ENCODE results near the gene TANC1.

Gene TANC1

GRCh38 chr2:159175927-159176326 is 207.5 kb downstream of the TANC1 start:
- DNase-seq: no peak

GRCh38 chr2:159176555-159176954 is 208.1 kb downstream of the TANC1 start:
- no peak for DNase-seq

DNA sequence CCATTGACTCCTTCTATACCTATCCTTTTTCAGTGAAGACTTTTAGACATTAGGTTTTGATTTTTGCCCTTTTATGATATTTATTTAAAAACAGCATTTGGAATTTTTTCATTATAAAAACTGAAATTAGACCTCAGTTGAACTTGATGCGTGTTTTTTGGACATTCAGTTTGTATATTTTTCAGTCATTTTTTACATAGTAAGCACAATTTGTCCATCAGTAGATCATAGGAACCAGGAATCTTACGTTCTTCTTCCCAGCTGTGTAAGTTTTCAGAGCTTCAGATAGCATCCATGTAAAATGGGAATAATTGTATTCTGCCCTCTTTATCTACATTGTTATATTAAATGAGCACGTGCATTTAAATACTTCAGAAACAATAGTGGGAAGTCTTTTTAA is 208.9 kb downstream of the TANC1 start:
- DNase-seq: no peak

DNA sequence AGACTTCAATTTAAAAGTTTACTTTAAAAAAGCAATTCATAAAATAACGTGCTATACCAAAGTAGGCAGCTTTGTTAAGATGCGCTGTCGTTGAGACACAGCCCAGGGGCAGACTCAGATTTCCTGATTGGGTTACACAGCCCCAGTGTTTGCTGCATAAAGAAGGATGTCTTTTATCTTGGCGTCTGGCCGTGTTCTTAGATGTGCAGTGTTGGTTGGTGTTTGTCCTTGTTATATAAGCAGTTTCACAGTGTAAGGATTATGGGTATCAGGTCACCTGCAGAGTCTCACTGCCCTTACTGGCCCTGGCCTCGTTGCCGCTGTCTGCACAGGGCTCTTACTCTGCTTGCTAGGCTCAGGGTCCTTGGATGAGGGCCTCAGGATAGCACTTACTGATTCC is 209.5 kb downstream of the TANC1 start:
- DNase-seq: no peak

GRCh38 chr2:159179096-159179495 is 210.7 kb downstream of the TANC1 start:
- no peak for DNase-seq

DNA sequence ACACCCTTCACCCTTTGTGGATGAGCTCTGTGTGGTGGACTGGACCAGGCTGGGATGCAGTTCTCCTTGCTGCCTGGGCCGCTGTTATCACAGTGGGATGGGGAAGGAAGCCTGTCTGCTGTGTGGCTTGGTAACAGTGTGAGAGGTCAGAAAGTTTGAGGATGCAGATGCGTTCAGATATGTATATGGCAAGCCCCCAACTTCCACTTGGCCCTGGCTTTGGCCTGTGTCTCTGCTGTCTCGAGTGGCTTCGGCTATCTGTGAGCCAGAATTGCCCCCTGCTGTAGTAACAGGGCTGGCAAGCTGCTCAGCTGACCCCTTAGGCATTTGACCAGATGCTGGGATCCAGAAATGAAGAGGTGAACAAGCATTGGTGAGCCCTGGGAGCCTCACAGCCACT is 211.3 kb downstream of the TANC1 start:
- DNase-seq: no peak

DNA sequence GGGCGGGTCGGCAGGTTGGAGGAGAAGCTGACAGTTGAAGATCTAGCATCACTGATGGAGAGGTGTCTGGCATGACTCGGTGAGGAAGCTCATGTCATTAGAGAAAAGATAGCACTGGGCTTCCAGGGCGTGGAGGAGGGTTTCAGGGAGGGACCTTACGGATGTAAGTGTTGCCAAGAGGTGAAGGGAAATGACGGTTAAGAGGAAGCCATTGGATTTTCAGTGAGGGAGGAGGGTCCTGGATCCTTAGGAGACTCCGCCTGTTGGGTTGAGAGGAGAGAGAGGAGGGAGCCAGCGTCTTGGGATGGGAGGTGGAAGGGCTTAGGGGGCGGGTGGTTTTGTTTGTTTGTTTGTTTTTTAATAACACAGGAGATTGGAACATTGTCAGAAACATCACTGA is 214.9 kb downstream of the TANC1 start:
- no peak for DNase-seq

GRCh38 chr2:159185401-159186130 is 217.1 kb downstream of the TANC1 start:
- no peak for DNase-seq

DNA sequence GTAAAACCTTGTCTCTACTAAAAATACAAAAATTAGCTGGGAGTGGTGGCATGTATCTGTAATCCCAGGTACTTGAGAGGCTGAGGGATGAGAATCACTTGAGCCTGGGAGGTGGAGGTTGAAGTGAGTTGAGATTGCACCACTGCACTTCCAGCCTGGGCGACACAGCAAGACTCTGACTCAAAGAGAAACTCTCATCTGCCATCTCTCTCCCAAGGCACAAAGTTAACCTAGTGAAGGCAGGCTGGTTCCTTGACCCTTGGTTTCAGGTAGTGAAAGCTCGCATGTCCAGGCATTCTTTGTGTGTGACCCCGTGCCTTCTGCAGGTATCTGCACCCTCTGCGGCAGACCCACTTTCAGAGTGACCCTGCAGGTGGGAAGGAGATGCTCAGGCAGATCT is 218.0 kb downstream of the TANC1 start:
- DNase-seq: no peak

DNA sequence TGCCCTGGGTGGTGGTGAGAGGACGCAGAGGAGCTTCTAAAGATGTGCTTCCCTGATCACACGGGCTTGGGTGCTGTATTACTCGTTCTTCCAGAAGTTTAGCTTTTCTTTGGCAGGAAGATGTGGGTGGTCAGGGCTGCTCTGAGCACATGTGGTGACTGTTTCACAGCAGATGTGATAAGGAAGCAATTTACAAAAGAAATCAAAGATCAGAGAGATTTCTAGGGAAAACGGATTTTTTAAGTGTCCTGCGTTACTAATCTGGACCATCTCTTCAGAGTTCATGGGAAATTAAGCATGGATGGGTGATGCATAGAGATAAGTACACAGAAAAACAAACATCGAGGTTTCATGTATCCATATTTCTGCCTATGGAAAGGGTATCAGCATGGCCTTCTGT is 218.7 kb downstream of the TANC1 start:
- DNase-seq: no peak

DNA sequence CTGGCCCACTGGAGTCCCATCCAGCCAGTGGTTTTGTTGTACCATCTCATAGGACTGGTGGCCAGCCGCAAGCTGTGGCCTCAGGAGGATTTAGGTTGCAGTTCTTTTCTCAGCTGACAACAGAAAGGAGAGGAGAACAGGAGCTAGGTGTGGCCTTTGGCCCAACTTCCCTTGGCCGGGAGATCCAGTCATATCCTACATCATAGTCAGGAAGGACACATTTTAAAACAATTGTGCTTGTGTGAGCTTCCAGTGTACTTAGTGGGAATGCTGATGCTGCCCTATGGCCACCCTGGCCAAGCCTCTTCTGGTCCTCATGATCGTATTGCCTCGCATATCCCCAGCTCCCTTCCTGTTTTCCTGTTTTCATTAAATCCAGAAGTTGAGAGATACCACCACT is 220.0 kb downstream of the TANC1 start:
- no peak for DNase-seq

- DNase-seq: no peak
These were observed 224.0 kb downstream of the TANC1 start for GRCh38 chr2:159192371-159192918.

GRCh38 chr2:159193791-159194190 is 225.4 kb downstream of the TANC1 start:
- no peak for DNase-seq

DNA sequence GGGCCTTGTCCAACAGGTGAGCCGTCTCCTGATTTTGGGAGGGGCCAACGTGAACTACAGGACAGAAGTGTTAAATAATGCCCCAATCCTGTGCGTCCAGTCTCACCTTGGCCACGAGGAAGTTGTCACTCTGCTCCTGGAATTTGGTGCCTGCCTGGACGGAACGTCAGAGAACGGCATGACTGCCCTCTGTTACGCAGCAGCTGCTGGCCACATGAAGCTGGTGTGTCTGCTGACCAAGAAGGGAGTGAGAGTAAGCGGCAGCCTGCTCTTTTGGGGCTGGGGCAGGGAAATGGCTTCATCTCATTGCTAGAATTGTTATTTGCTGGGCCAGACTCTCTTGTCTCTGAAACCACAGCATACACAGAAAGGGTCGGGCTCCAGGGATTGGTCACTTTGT is 225.8 kb downstream of the TANC1 start:
- no peak for DNase-seq

GRCh38 chr2:159195697-159196096 is 227.3 kb downstream of the TANC1 start:
- no peak for DNase-seq

DNA sequence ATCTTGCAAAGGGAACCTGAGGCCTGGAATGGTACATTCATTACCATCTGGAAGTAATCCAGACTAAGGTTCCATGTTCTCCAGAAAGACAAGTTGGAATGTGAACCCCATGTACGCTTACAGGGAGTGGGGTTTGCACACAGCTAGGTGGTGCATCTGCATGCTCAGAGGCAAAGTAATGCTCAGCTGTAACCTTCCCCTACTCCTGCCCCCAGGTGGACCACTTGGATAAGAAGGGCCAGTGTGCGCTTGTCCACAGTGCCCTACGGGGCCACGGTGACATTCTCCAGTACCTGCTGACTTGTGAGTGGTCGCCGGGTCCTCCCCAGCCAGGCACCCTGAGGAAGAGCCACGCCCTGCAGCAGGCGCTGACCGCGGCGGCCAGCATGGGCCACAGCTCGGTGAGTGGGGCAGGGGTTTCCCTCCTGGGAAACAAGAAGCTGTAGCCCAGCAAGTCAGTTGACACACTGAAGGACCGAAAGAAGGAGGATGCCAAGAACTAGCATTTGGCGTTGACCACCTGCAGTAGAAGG is 228.0 kb downstream of the TANC1 start:
- no peak for DNase-seq

DNA sequence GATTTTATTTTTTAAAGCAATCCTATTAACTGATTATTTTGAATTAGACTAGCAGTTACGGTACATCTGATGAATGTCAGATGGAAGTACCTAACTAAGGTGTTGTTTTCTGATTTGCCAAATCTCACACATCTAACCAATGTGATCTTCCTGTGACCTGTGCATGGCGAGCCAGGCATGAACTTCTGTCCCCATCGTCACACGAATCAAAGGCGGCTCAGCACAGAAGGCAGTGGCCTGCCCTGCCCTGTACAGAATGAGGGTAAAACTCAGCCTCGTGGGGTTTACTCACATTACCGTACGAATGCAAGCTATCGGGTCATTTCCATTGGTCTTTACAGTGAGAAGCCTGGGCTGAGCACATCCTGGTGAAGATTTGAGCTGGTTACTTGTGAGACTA is 230.8 kb downstream of the TANC1 start:
- no peak for DNase-seq

DNA sequence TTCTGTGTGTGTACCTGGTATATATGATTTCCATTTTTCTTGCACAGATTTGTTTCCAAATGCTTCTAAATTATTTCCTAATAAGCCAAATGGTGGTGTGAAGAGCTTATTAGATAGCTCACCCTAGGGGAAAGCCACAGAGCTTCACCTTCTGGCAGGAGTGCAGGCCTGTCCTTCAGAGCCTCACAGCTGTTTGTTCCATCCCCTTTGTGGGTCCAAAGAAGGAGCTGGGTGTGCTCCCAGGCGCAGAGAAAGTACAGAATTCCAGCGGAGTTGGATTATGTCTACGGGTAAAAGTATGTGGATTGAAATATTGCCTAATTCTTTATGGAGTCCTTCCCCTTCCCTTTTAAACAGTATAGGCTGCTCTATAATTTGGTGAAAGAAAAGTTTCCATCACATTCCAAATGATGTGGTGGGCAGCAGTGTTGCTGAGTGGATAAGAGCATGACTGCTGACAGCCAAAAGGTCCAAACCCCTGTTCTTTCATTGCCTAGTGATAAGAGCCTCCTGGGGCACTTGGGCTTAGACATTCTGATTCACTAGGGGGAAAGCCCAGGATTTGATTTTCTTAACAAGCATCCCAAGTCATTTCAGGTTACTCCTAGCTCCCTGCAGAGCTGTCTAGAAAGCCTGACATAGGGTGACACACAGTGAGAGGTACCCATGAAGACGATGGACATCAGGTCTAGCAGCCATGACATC is 231.5 kb downstream of the TANC1 start:
- no peak for DNase-seq

DNA sequence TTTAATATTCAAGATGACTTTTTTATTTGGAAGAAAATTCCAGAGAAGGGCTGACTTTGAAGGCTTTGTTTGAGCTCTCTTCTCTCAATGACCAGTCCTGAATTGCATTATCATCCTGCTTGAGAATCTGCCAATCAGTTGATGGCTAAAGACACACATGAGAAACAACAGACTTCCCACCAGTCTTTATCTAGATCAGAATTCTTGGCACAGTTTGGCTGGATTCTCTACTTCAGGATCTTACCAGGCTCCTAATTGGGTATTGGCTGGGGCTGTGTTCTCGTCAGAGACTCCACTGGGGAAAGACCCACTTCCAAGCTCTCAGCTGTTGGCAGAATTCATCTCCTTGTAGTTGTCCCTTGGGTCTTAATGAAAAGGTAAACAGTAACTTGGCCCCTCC is 232.1 kb downstream of the TANC1 start:
- no peak for DNase-seq

DNA sequence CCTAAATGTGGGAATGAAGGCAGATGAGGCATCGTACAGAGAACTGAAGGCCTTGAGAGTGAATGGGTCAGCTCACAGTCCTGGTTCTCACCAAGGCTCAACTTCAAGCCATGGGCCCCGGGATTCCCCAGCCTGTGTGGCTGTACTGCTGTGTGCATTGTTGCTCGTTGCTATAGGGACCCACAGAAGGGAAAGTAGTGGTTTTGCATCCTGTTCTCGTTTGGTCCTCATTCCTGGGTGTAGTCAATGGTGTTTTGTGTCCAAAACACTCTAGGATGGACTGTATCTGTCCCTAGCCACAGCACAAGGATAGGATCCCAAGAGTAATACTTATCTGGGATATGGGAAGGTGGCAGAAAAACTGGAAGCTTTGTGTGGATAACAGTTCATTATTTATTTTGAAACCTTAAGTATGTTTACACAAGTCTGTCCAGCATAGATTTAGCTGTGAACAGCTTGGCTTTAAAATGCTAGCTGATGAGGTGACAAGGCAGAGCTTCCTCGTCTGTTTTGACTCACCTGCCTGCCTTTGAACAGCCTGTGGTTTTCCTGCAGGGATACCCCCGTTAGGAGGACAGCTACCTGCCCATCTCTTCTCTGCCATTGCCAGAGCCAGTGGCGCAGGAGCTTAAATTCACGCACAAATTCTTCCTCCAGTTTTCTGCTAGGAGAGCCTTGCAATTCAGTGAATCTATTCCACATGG is 233.1 kb downstream of the TANC1 start:
- DNase-seq: no peak

DNA sequence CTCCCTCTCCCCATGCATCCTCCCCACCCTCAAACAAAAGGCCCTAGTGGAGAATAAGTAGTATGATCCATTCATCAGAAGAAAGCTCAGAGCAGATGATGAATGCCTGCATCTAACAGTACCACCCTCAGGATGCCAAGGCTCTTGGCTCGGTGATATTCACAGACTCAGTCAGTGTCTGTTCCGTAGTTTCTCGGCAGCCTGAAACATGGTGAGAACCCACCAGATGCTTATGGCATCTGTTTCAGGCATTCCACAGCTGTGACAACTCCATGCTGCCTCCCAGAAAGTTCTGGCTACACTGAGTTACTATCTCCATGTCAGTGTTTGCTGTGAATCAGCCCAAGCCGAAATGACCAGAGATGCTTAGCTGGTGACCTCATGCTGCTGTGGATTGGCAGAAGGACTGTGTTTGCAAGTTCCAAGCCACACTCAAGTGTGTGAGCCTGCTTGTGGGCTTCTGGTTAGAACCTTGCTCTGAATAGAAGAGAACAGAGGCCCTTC is 234.2 kb downstream of the TANC1 start:
- peak; percentile 95 for DNase-seq

DNA sequence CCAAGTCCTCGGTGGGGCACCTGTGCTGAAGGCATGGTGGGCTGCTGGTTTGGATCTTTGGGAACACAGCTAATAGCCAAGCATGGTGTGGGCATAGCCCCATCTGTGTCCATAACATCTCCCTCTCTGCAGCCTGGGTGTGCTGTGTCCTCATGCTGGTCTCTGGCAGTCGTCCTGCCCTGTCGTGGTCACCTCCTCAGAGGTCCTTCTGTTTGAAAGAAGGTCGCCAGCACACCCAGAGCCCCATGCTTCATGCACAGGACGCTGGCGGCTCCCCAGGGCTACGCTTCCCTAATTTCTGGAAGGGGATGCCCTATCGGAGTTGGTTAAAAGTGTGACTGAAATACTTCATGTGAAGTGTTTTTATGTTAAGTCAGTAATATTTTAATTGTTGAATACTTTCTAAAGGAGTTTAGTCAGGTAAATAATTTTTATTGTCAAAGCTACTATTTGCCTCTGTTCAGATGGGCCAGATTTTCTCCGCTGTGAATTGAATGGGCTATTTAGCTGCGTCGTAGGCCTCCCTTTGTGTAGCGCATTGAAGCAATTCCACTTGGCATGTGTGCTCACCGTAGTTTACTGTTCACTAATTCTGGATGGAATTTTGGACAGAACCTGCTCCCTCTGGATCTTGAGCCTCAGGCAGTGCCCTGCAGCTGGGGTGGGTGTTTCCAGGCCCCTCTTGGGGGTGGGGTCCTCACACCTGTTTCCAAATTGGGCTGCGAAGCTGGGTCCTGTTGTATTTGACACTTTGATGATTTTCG is 236.1 kb downstream of the TANC1 start:
- DNase-seq: no peak

Measured in NCI-H1694 (cell line).